NCI-H2029 treated with DMSO at 0.1 percent for 48 hours (cell line): ENCODE data around the gene AUTS2.

Source experiments
- DNase-seq: peaks from one replicate; lab custom pipeline; 2025; lab: John Stamatoyannopoulos, UW

Gene AUTS2

GRCh38 chr7:70717553-70718329 lies 1119.5 kb downstream of the AUTS2 start:
- no peak for DNase-seq

GRCh38 chr7:70719125-70719524 lies 1120.8 kb downstream of the AUTS2 start:
- peak; percentile 64 for DNase-seq

DNA sequence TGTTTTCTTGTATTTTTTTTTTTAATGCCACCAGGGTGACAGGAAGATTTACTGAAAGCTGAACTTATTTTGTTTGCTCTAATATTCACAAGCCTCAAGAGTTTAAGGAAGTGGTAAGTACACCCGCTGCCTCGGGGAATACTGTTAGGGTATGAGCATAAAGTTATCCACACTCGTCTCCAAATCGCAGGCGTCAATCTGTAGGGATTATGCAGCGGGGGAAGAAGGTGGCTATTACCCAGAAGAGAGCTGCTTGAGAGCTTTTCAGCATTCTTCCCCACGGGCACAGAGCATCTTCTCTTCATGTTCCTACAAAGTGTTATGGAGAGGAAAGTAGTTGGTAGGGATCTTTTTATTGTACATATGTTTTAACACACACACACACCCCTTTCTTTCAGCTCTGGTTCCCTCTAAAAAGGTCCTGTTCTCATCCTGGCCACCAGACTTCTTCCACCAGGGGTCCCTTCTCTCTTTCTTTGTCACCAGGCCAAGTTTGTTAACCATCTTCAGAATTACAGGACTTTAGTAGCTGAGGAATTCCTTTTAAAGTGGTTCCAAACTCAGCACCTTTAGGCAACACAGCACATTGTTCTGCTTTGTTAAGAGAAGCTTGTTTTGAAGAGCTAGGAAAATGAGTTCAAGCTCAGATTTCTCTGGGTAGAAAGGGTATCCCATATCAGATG lies 1122.1 kb downstream of the AUTS2 start:
- no peak for DNase-seq

DNA sequence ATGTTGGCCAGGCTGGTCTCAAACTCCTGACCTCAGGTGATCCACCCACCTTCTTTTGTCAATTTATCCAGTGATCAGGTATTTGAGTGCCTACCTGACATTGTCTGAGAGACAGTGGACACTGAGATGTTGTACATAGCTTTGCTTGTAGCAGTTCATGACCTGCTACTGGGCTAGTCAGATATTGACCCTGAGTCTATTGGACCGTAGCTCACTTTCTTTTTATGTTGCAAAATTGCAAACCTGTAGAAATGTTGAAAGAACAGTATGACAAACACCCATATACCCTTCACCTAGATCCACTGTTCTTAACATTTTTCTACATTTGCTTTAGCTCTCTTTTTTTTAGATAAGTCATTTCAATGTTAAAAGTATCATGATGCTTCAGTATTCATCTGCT lies 1123.2 kb downstream of the AUTS2 start:
- no peak for DNase-seq

GRCh38 chr7:70723339-70723738 lies 1125.1 kb downstream of the AUTS2 start:
- DNase-seq = no peak

DNA sequence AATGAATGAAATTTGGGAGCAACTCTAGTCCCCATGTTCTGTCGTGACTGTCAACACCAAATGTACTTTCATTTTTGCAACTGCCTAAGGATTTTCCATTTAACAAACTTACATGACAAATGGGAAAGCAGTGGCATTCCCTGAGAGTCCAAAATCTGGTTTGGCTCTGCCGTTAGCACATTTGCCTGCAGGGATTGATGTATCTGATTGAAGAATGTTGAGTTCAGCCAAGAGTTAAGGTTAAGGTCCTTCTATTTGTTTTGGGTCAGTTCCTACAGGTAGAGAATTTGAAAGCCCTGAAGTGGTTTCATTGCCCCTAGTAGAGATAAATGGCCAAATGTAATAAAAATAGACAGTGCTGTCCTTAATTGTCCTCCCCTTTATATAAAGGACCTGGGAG lies 1127.2 kb downstream of the AUTS2 start:
- DNase-seq = no peak

DNA sequence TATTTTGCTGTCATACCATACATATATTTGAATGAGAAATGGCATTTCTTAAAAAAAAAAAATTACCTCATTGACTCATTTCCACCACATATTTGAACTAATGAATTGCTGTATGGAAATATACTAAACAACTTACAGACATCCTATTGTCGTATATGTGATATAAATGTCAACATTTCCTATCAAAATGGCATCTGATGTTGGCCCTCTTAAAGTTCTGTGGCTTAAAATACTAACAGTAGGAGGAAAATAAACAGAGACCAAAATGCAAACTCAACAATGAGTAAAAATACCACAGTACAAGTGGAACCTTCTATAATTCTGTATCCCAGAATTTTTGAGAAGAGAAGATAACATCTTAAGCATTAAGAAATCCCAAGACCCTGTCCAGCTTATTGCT lies 1128.0 kb downstream of the AUTS2 start:
- no peak for DNase-seq

GRCh38 chr7:70726951-70727378 lies 1128.7 kb downstream of the AUTS2 start:
- DNase-seq = no peak

GRCh38 chr7:70727861-70728260 lies 1129.6 kb downstream of the AUTS2 start:
- DNase-seq = no peak

DNA sequence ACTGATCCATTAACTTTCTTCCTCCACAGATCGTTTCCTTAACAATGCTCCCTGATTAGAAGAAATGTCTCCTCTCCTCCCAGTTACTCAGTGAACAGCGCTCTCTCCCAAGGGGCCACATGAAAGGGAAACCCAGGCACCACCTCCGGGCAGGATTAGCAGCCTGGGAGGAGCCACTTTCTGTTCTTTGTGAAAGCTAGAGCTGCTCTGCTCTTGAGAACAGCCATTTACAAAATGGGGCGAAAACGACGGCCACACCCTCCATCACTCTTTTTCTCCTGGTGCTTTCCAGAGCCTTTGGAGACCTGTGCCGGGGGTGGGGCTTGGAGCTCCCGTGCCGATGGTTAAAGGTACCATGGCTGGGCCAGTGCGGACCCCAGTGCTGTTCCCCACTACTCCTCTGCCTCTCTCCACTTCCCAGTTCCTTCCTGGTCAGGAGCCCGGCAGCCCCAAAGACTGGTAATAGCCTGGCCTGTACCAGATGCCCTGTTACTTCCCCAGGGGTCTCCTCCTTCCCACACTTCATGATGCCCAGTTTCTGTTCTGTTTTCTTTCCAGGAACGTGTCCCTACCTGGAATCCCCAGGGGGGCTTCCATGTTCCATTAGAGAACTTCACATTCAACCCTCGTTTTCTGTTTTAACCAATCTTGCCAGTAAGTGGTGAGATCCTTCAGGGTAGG lies 1130.7 kb downstream of the AUTS2 start:
- no peak for DNase-seq

DNA sequence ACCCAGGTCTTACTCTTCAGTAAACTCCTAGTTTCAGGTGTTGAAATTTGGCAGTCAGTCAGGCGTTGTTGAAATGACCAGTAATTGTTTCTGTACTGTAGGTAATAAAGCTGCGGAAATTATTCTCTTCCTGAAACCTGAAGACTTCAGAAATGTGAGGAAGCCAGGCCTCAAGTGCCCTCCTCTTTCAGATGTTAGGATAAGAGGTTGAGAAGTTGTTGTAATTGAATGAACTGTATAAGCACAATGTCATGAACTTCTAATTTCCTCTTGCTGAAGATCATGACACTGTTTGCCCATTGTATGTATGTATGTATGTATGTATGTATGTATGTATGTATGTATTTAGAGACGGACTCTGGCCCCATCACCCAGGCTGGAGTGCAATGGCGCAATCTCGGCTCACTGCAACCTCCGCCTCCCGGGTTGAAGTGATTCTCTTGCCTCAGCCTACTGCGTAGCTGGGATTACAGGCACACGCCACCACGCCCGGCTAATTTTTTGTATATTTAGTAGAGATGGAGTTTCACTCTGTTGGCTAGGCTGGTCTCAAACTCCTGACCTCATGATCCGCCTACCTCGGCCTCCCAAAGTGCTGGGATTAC lies 1131.4 kb downstream of the AUTS2 start:
- peak; percentile 82 for DNase-seq

- no peak for DNase-seq
Observed at GRCh38 chr7:70730451-70731110, 1132.3 kb downstream of the AUTS2 start.

GRCh38 chr7:70733090-70733489 lies 1134.8 kb downstream of the AUTS2 start:
- DNase-seq = no peak

DNA sequence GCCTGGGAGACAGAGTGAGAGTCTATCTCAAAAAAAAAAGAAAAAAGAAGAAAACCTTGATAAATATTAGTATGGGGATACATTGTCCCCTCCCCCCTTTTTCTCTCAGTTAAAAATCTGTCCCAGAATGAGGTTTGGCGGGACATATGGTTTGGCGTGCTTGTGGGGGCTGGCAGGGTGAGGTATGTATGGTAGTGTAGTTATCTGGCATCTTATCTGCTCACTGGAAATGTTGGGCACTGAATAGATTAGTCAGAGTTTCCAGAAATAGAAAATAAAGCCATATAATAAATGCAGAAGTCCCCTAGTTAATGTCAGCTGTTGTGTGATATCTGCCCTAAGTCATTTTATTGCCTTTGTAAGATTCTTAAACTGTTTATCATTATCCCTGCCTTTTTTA lies 1136.1 kb downstream of the AUTS2 start:
- DNase-seq = no peak

- no peak for DNase-seq
Observed at GRCh38 chr7:70735313-70735712, 1137.0 kb downstream of the AUTS2 start.

GRCh38 chr7:70736715-70737460 lies 1138.6 kb downstream of the AUTS2 start:
- no peak for DNase-seq

DNA sequence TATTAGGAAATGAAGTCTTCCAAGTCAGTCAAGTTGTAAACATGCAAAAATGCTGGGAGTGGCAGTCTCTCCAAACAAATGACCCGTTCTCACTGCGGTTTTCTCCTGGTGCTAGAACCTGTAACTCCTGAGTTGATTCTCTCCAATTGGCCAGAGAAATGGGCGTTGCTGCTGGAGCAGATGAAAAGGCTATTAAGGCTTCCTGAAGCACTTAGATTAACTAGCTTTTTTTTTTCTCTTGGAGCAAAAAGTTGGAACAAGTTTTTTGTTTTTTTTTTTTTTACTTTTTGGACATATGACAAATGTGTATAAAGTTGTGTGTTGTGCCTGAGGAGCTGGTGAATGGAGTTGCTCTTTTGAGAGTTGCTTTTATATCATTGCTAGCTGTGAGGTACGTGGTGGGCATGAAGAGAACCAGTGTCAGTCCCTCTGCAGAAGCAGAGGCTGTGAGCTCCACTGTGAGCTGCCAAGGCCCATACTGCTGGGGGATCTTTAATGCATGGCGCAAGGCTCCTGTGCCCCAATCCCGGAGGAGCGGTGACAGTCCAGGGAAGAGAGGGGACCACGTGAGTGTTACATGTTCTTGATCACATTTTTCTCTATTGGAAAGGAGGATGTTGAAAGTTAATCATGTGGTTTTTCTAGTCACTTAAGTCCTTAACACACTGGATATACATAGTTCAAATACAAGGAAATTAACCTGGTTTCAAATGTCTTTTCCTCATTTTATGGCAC lies 1140.0 kb downstream of the AUTS2 start:
- no peak for DNase-seq

DNA sequence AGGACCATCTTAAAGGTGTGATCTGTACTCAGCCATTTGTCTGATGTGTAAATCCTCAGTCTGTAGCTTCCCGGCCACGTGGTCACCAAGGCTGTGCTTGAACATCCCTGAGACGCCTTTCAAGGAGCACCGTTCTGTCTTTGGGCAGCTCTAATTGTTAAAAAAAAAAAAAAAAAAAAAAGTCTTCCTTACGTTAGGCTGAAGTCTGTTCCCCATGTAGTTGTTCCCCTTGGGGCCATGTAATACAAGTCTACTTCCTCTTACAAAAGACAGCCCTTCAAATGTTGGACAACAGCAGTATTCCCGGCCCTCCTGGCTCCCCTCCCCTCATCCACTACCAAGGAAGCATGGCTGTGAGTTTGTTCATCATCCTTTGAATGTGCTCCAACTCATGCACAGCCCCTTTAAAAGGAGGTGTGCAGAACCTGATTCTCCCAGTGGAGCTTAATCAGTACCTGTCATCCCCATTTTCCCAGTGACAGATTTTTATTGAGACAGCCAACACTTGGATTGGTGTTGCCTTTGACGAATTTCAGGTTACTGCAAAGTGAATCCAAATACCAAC lies 1141.5 kb downstream of the AUTS2 start:
- no peak for DNase-seq

GRCh38 chr7:70741666-70742065 lies 1143.4 kb downstream of the AUTS2 start:
- DNase-seq = no peak
